IMR-90 (cell line): ENCODE measurements around the gene ADCY9. TPM values are rescaled to one million over a fixed set of nuclear protein-coding genes. Genes with fewer than 3 reads are reported as not detected.
A peak's percentile ranks its signal among the peaks of the same experiment; 100 is the strongest.

ENCODE experiments used
- ATAC-seq: fragments of 200-7000 bp; cut with Tn5 transposase; 2 replicates; pipeline ENCODE4 v1.9.1; 2020; ENCODE audit warnings: low read depth, mild to moderate bottlenecking, moderate library complexity
- BruUV-seq: library from RNA; stranded (reverse); fragments of 400-500 nt; replicated peaks from 2 replicates; lab custom pipeline; 2021; lab: Mats Ljungman, UMichigan
- CTCF ChIA-PET: fragments of 300-600 bp; formaldehyde crosslinking; extraction: SDS; loops from one replicate; lab custom pipeline; 2021; ENCODE audit warnings: antibody characterized with exemption; lab: Yijun Ruan, JAX
- POLR2A ChIA-PET: fragments of 300-600 bp; sonication (Branson Sonifier 250); formaldehyde crosslinking; loops from one replicate; lab custom pipeline; 2022; ENCODE audit warnings: antibody characterized with exemption; ENCODE audit not compliant: unreplicated experiment; lab: Charles Lee
- DNase-seq: peaks from one replicate; pipeline ENCODE4 v3.0.0; 2013
- H2AFZ ChIP-seq: replicated peaks from 2 replicates; pipeline ENCODE3; 2013; ENCODE audit warnings: low read length, mild to moderate bottlenecking; ENCODE audit not compliant: poor library complexity
- H2AK5ac ChIP-seq: 2 replicates; pipeline ENCODE4 v1.6.1; 2013; ENCODE audit warnings: low read depth, low read length, inconsistent platforms
- H2AK9ac ChIP-seq: replicated peaks from 2 replicates; pipeline ENCODE3; 2013; ENCODE audit warnings: mild to moderate bottlenecking, low read depth, low read length, moderate library complexity; ENCODE audit not compliant: poor library complexity
- H2BK120ac ChIP-seq: 2 replicates; pipeline ENCODE4 v1.6.1; 2013; ENCODE audit warnings: low read depth, low read length, inconsistent platforms
- H2BK15ac ChIP-seq: 3 replicates; pipeline ENCODE4 v1.6.1; 2013; ENCODE audit warnings: low read depth, low read length, inconsistent platforms
- H2BK20ac ChIP-seq: 2 replicates; pipeline ENCODE4 v1.6.1; 2013; ENCODE audit warnings: low read depth, mild to moderate bottlenecking, inconsistent platforms, low read length, moderate library complexity
- H2BK5ac ChIP-seq: 2 replicates; pipeline ENCODE4 v1.6.1; 2013; ENCODE audit warnings: mild to moderate bottlenecking, low read depth, low read length, inconsistent platforms; ENCODE audit not compliant: poor library complexity, severe bottlenecking
- H3K14ac ChIP-seq: replicated peaks from 2 replicates; pipeline ENCODE4 v1.6.1; 2013; ENCODE audit warnings: low read depth, low read length, inconsistent platforms
- H3K18ac ChIP-seq: 2 replicates; pipeline ENCODE4 v1.6.1; 2013; ENCODE audit warnings: low read depth, low read length, control low read depth
- H3K23ac ChIP-seq: 2 replicates; pipeline ENCODE4 v1.6.1; 2013; ENCODE audit warnings: low read depth, low read length, inconsistent platforms
- H3K27ac ChIP-seq: 2 replicates; pipeline ENCODE4 v1.5.1; 2013; ENCODE audit warnings: mild to moderate bottlenecking, control low read depth, low read length; ENCODE audit not compliant: insufficient read depth
- H3K27me3 ChIP-seq: 2 replicates; pipeline ENCODE4 v1.6.1; 2013; ENCODE audit warnings: low read length; ENCODE audit not compliant: control insufficient read depth, insufficient read depth
- H3K36me3 ChIP-seq: 2 replicates; pipeline ENCODE4 v1.6.1; 2013; ENCODE audit warnings: low read length, mixed read lengths; ENCODE audit not compliant: control insufficient read depth, insufficient read depth
- H3K4ac ChIP-seq: 2 replicates; pipeline ENCODE4 v1.6.1; 2013; ENCODE audit warnings: low read depth, low read length, inconsistent platforms
- H3K4me1 ChIP-seq: 2 replicates; pipeline ENCODE4 v1.6.1; 2013; ENCODE audit warnings: low read length, mixed read lengths; ENCODE audit not compliant: control insufficient read depth, insufficient read depth
- H3K4me2 ChIP-seq: 2 replicates; pipeline ENCODE4 v1.6.1; 2013; ENCODE audit warnings: low read depth, mild to moderate bottlenecking, control low read depth, low read length, moderate library complexity
- H3K4me3 ChIP-seq: 2 replicates; pipeline ENCODE4 v1.5.1; 2013; ENCODE audit warnings: low read depth, mild to moderate bottlenecking, control low read depth, low read length, moderate library complexity; ENCODE audit not compliant: insufficient read depth
- H3K56ac ChIP-seq: 2 replicates; pipeline ENCODE4 v1.6.1; 2013; ENCODE audit warnings: low read length, inconsistent platforms; ENCODE audit not compliant: insufficient read depth; ENCODE audit errors: extremely low read depth
- H3K79me1 ChIP-seq, 2 experiments: 2 replicates each; pipeline ENCODE4 v1.6.1; 2013; ENCODE audit warnings: low read length in 2 of 2, inconsistent platforms in 1 of 2, low read depth in 1 of 2
- H3K9ac ChIP-seq: 2 replicates; pipeline ENCODE4 v1.6.1; 2013; ENCODE audit warnings: low read depth, low read length, control low read depth
- H3K9me1 ChIP-seq: 2 replicates; pipeline ENCODE4 v1.6.1; 2013; ENCODE audit warnings: low read length, inconsistent platforms; ENCODE audit not compliant: insufficient read depth
- H3K9me3 ChIP-seq: 2 replicates; pipeline ENCODE4 v1.6.1; 2013; ENCODE audit warnings: low read length; ENCODE audit not compliant: control insufficient read depth, insufficient read depth
- H4K20me1 ChIP-seq: 2 replicates; pipeline ENCODE4 v1.6.1; 2013; ENCODE audit warnings: low read length, inconsistent platforms; ENCODE audit not compliant: insufficient read depth
- H4K5ac ChIP-seq: 2 replicates; pipeline ENCODE4 v1.6.1; 2013; ENCODE audit warnings: mild to moderate bottlenecking, low read depth, low read length, control low read depth
- H4K8ac ChIP-seq, 2 experiments: 2 replicates each; pipeline ENCODE4 v1.6.1; 2013; ENCODE audit warnings: low read depth in 2 of 2, low read length in 2 of 2, control low read depth in 1 of 2, inconsistent platforms in 1 of 2
- H4K91ac ChIP-seq: 2 replicates; pipeline ENCODE4 v1.6.1; 2013; ENCODE audit warnings: low read depth, low read length, inconsistent platforms; ENCODE audit not compliant: insufficient read depth
- WGBS, 2 experiments: methylation state at CpG; one replicate each; pipeline versions ENCODE4 v1.1.5 to v1.1.7; 2013; ENCODE audit warnings: missing lambda C conversion rate in 2 of 2; ENCODE audit not compliant: insufficient read length in 1 of 2; ENCODE audit errors: extremely low coverage in 2 of 2; 5-methylcytosine and 5-hydroxymethylcytosine counted together
- dilution Hi-C: fragments of 300-500 bp; cut with HindIII; formaldehyde crosslinking; loops from one replicate; pipeline ENCODE4 v1.14.3; 2018; ENCODE audit warnings: low sequenced_read_pairs; ENCODE audit not compliant: unreplicated experiment
- in situ Hi-C: fragments of 300-500 bp; cut with MboI; formaldehyde crosslinking; loops from 3 replicates; pipeline ENCODE4 v1.14.3; 2019; ENCODE audit warnings: low sequenced_read_pairs, inconsistent platforms, mixed read lengths
- intact Hi-C: fragments of 100-400 bp; cut with micrococcal nuclease; formaldehyde crosslinking; loops from 2 replicates; pipeline ENCODE4 v1.10.0; 2022
- polyA plus RNA-seq, 3 experiments: library from polyadenylated mRNA; depleted of rRNA; stranded (reverse); fragments of >200 nt; gene quantifications; 2 replicates each; pipeline ENCODE4 v1.2.3, GENCODE V29; 2012; ENCODE audit warnings: low replicate concordance in 1 of 3
- total RNA-seq: library from RNA; depleted of rRNA; stranded (reverse); fragments of >200 nt; gene quantifications from 2 replicates; pipeline ENCODE4 v1.2.3, GENCODE V29; 2012
- TF ChIP-seq, protein P1 (sequence below): conservative IDR thresholded peaks from 2 replicates; pipeline ENCODE4 v1.5.1; 2012; ENCODE audit warnings: mild to moderate bottlenecking, low read depth, low read length, improper control_type of control experiment

The ADCY9 gene
- total and polyA plus RNA-seq, 2 of the 4 experiments (the other 2 are of a cell fraction), result 5.4 to 12.5 TPM

DNA sequence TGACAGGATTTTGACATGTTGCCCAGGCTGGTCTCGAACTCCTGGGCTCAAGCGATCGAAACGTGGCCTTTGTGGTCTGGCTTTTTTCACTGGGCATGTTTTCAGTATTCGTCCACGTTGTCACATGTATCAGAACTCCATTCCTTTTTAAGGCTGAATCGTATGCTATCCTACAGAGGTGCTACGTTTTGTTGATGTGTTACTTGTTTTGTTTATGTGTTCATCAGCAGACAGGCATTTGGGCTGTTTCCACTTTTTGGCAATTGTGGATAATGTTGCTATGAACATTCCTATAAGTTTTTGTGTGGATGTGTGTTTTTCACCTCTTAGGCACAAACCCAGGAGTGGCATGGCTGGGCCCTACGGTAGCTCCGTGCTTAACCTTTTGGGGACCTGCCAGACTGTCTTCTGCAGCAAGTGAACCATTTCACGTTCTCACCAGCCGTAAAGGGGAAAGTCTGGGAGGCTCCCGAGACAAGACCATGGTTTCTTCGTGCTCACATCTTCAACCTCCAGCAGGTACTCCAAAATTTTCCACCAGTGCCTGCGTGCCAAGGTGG is 26.9 kb downstream of the ADCY9 start:
- peak; percentile 16 for DNase-seq
- H3K9me3 ChIP-seq, result no peaks in the 10 kb centered on the region
- in situ Hi-C loops, result no loop called here

More for the DNA sequence above, 26.9 kb downstream of the ADCY9 start:
- TSS peak; percentile 16 for BruUV-seq
- H3K4me2 ChIP-seq, result no peak overlapping the region
- H3K4me3 ChIP-seq, result no peak overlapping the region
- H4K8ac ChIP-seq, result peak overlapping the region in 1 of 2 experiments; percentile 14; a peak in 1 of 4 replicates
- ChIA-PET CTCF (no interaction called here), POLR2A (no interaction called here)
- 69% methylated on average over 6 of the region's 15 CpGs; no CpG with 5 or more reads in 1 of the 2 experiments for WGBS, 2 experiments
- no peak overlapping the region for H2AFZ ChIP-seq
- peaks cover 28% of the 10 kb centered on the region for H4K20me1 ChIP-seq
- no peak overlapping the region for H3K18ac ChIP-seq
- H3K9ac ChIP-seq, result no peak overlapping the region
- no peak overlapping the region for H2AK9ac ChIP-seq
- H3K14ac ChIP-seq, result peak overlapping the region; percentile 35; the same call in 1 of the 2 replicates
- H3K56ac ChIP-seq, result no peak overlapping the region
- H2BK15ac ChIP-seq, result no peak overlapping the region; the same call in 2 of the 3 replicates
- no peak overlapping the region for H4K5ac ChIP-seq
- H2BK120ac ChIP-seq, result peak overlapping the region; percentile 53; the same call in 1 of the 2 replicates
- intact Hi-C loops (no loop called here), dilution Hi-C loops (no loop called here)
- no peak overlapping the region for H2BK5ac ChIP-seq
- H3K27ac ChIP-seq, result no peak overlapping the region
- TF ChIP-seq, protein P1, sequence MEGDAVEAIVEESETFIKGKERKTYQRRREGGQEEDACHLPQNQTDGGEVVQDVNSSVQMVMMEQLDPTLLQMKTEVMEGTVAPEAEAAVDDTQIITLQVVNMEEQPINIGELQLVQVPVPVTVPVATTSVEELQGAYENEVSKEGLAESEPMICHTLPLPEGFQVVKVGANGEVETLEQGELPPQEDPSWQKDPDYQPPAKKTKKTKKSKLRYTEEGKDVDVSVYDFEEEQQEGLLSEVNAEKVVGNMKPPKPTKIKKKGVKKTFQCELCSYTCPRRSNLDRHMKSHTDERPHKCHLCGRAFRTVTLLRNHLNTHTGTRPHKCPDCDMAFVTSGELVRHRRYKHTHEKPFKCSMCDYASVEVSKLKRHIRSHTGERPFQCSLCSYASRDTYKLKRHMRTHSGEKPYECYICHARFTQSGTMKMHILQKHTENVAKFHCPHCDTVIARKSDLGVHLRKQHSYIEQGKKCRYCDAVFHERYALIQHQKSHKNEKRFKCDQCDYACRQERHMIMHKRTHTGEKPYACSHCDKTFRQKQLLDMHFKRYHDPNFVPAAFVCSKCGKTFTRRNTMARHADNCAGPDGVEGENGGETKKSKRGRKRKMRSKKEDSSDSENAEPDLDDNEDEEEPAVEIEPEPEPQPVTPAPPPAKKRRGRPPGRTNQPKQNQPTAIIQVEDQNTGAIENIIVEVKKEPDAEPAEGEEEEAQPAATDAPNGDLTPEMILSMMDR, result no peak
- 0 out of 2 replicates have a peak, but pooled peaks have one; percentile 15 for ATAC-seq
- peaks cover 35 to 87% of the 10 kb centered on the region in 2 experiments; a peak in 3 of 4 replicates for H3K79me1 ChIP-seq
- peak overlapping the region; percentile 10 for H3K23ac ChIP-seq
- H4K91ac ChIP-seq, result no peak overlapping the region
- no peak overlapping the region for H2BK20ac ChIP-seq
- peak overlapping the region; percentile 68; the same call in 1 of the 2 replicates for H3K4ac ChIP-seq
- no peaks in the 10 kb centered on the region for H3K27me3 ChIP-seq
- peaks cover 14% of the 10 kb centered on the region for H3K9me1 ChIP-seq
- H3K36me3 ChIP-seq, result no peaks in the 10 kb centered on the region
- peaks cover 19% of the 10 kb centered on the region for H3K4me1 ChIP-seq
- peak overlapping the region; percentile 66; the same call in 1 of the 2 replicates for H2AK5ac ChIP-seq
